Keratinocyte (primary cell): ENCODE measurements around the gene GRAMD2A. TPM values are rescaled to one million over a fixed set of nuclear protein-coding genes. Genes with fewer than 3 reads are reported as not detected.

Experiments
- DNase-seq: peaks from one replicate; pipeline ENCODE4 v3.0.0-alpha.2; 2011; ENCODE audit warnings: low read depth, missing footprints, low spot score
- FAIRE-seq: peaks from 2 replicates; lab custom pipeline; 2011; peaks lifted over from hg19 to GRCh38; lab: Jason Lieb, UNC
- H2AFZ ChIP-seq: 2 replicates; pipeline ENCODE4 v1.6.0; 2012; ENCODE audit warnings: low read length, control low read depth, inconsistent platforms; ENCODE audit not compliant: control insufficient read depth
- H3K27ac ChIP-seq: 2 replicates; pipeline ENCODE4 v1.5.1; 2011; ENCODE audit warnings: low read length; ENCODE audit not compliant: control insufficient read depth, insufficient read depth
- H3K27me3 ChIP-seq: 3 replicates; pipeline ENCODE4 v1.6.0; 2011; ENCODE audit warnings: low read length; ENCODE audit not compliant: control insufficient read depth, insufficient read depth; ENCODE audit errors: extremely low read depth
- H3K36me3 ChIP-seq, 2 experiments: 2 replicates in 1 of 2; 3 replicates in 1 of 2; pipeline ENCODE4 v1.5.1; 2011; ENCODE audit warnings: low read length in 2 of 2, mild to moderate bottlenecking in 1 of 2; ENCODE audit not compliant: control insufficient read depth in 2 of 2, insufficient read depth in 2 of 2; ENCODE audit errors: extremely low read depth in 1 of 2
- H3K4me1 ChIP-seq: 3 replicates; pipeline ENCODE4 v1.5.1; 2011; ENCODE audit warnings: low read length; ENCODE audit not compliant: control insufficient read depth, insufficient read depth; ENCODE audit errors: extremely low read depth
- H3K4me2 ChIP-seq: 3 replicates; pipeline ENCODE4 v1.6.0; 2011; ENCODE audit warnings: low read depth, low read length; ENCODE audit not compliant: control insufficient read depth, insufficient read depth; ENCODE audit errors: extremely low read depth
- H3K4me3 ChIP-seq, 3 experiments: fragments of 200-600 bp in 1 of 3; sonication (generic) in 1 of 3; 2 replicates in 2 of 3; 3 replicates in 1 of 3; pipeline ENCODE4 v1.5.1; 2011 to 2016; ENCODE audit warnings: low read length in 3 of 3, mild to moderate bottlenecking in 3 of 3, control low read depth in 2 of 3, inconsistent platforms in 1 of 3, low read depth in 1 of 3, mixed read lengths in 1 of 3, mixed run types in 1 of 3, moderate library complexity in 1 of 3; ENCODE audit not compliant: control insufficient read depth in 2 of 3, insufficient read depth in 2 of 3; ENCODE audit errors: extremely low read depth in 1 of 3
- H3K79me2 ChIP-seq: 2 replicates; pipeline ENCODE4 v1.6.0; 2012; ENCODE audit warnings: low read length; ENCODE audit not compliant: control insufficient read depth, insufficient read depth
- H3K9ac ChIP-seq: 3 replicates; pipeline ENCODE4 v1.6.0; 2011; ENCODE audit warnings: low read length; ENCODE audit not compliant: control insufficient read depth, insufficient read depth; ENCODE audit errors: extremely low read depth
- H3K9me1 ChIP-seq: 3 replicates; pipeline ENCODE4 v1.6.0; 2011; ENCODE audit warnings: low read length; ENCODE audit not compliant: control insufficient read depth, insufficient read depth; ENCODE audit errors: extremely low read depth
- H3K9me3 ChIP-seq: 2 replicates; pipeline ENCODE4 v1.5.1; 2012; ENCODE audit warnings: low read depth, low read length; ENCODE audit not compliant: control insufficient read depth
- H4K20me1 ChIP-seq: 3 replicates; pipeline ENCODE4 v1.6.0; 2011; ENCODE audit warnings: low read length; ENCODE audit not compliant: control insufficient read depth, insufficient read depth; ENCODE audit errors: extremely low read depth
- CTCF ChIP-seq, 3 experiments: IDR thresholded peaks in 1 of 3; conservative IDR thresholded peaks in 1 of 3; optimal IDR thresholded peaks in 1 of 3; 2 replicates in 2 of 3; 3 replicates in 1 of 3; pipeline versions ENCODE3 to v1.5.1; 2011; ENCODE audit warnings: low read length in 3 of 3, mild to moderate bottlenecking in 3 of 3, moderate library complexity in 2 of 3, control low read depth in 1 of 3, inconsistent platforms in 1 of 3; ENCODE audit not compliant: insufficient read depth in 2 of 3; ENCODE audit errors: extremely low read depth in 1 of 3
- EZH2 ChIP-seq: IDR thresholded peaks from one replicate; pipeline ENCODE4 v1.6.1; 2012; ENCODE audit warnings: inconsistent platforms, mild to moderate bottlenecking, low read length, moderate library complexity
- dilution Hi-C: fragments of 300-500 bp; cut with MboI; formaldehyde crosslinking; loops from one replicate; pipeline ENCODE4 v1.7.0; 2020; ENCODE audit warnings: low sequenced_read_pairs; ENCODE audit not compliant: extremely low pct_ligation_motif_present
- polyA plus RNA-seq, 5 experiments: library from polyadenylated mRNA; depleted of rRNA in 3 of 5; stranded (reverse) in 3 of 5; stranded (forward) in 1 of 5; unstranded in 1 of 5; fragments of >200 nt; gene quantifications; 1 replicate in 1 of 5; 2 replicates in 3 of 5; 3 replicates in 1 of 5; pipeline versions ENCODE4 v1.2.1 to v1.2.3, GENCODE V29; 2011 to 2012; ENCODE audit warnings: missing spikeins in 2 of 5, low read depth in 1 of 5, low replicate concordance in 1 of 5

The GRAMD2A gene
- polyA plus RNA-seq, 1 donor (not counting 4 experiments of a cell fraction or from before 2014, with no cell fraction given): 5.7 TPM

- Histone ChIP-seq H3K9ac (no peak overlapping the region), H2AFZ (no peak overlapping the region), H3K79me2 (no peaks in the 10 kb centered on the region), H4K20me1 (no peaks in the 10 kb centered on the region), H3K4me1 (no peaks in the 10 kb centered on the region), H3K4me3 (no peak overlapping the region), H3K27ac (no peak overlapping the region), H3K9me1 (no peaks in the 10 kb centered on the region), H3K9me3 (no peaks in the 10 kb centered on the region), H3K4me2 (no peak overlapping the region), H3K36me3 (peaks cover 0 to 3% of the 10 kb centered on the region in 2 experiments), H3K27me3 (no peaks in the 10 kb centered on the region)
- DNase-seq: no peak
- FAIRE-seq: no peak
- dilution Hi-C loops: no loop called here
- TF ChIP-seq EZH2: no peak
- no peak for TF ChIP-seq CTCF (optimal IDR thresholded peaks at IDR 0.05 in 1 of 3, IDR thresholded peaks at IDR 0.05 in 1 of 3, conservative IDR thresholded peaks at IDR 0.05 in 1 of 3; ENCODE audit: extremely low read depth in 1 of 3, insufficient read depth in 2 of 3, low read length in 3 of 3)
Observed at GRCh38 chr15:72161361-72162132, 36.0 kb downstream of the GRAMD2A start.

GRCh38 chr15:72160696-72161245 lies 36.8 kb downstream of the GRAMD2A start:
- Histone ChIP-seq H3K9ac (no peak overlapping the region), H3K9me3 (no peaks in the 10 kb centered on the region), H2AFZ (no peak overlapping the region), H4K20me1 (no peaks in the 10 kb centered on the region), H3K4me2 (no peak overlapping the region), H3K9me1 (no peaks in the 10 kb centered on the region), H3K79me2 (no peaks in the 10 kb centered on the region), H3K27me3 (no peaks in the 10 kb centered on the region), H3K36me3 (peaks cover 0 to 3% of the 10 kb centered on the region in 2 experiments), H3K4me3 (no peak overlapping the region), H3K4me1 (peaks cover 5% of the 10 kb centered on the region), H3K27ac (no peak overlapping the region)
- dilution Hi-C loops: no loop called here
- no peak for DNase-seq
- TF ChIP-seq CTCF (optimal IDR thresholded peaks at IDR 0.05 in 1 of 3, IDR thresholded peaks at IDR 0.05 in 1 of 3, conservative IDR thresholded peaks at IDR 0.05 in 1 of 3; ENCODE audit: extremely low read depth in 1 of 3, insufficient read depth in 2 of 3, low read length in 3 of 3) (no peak), EZH2 (no peak)
- FAIRE-seq: no peak
